HCT116 (cell line): Measurements from ENCODE around the gene ZNF181. TPM values are rescaled to one million over a fixed set of nuclear protein-coding genes. Genes with fewer than 3 reads are reported as not detected.
A peak's percentile ranks its signal among the peaks of the same experiment; 100 is the strongest.

Source experiments
- ATAC-seq: fragments of 200-7000 bp; cut with Tn5 transposase; 2 replicates; pipeline ENCODE4 v1.9.1; 2020; ENCODE audit warnings: mild to moderate bottlenecking, moderate library complexity
- BruUV-seq: library from RNA; stranded (reverse); fragments of 400-500 nt; replicated peaks from 2 replicates; lab custom pipeline; 2021; lab: Mats Ljungman, UMichigan
- CTCF ChIA-PET: fragments of 300-600 bp; sonication (Branson Sonifier 250); formaldehyde crosslinking; loops from one replicate; lab custom pipeline; 2021; ENCODE audit warnings: antibody characterized with exemption; lab: Charles Lee
- POLR2A ChIA-PET: fragments of 300-600, 350-600 bp; sonication (Branson Sonifier 250); formaldehyde crosslinking; loops from one replicate; lab custom pipeline; 2021; ENCODE audit warnings: antibody characterized with exemption; lab: Charles Lee
- RAD21 ChIA-PET, 2 experiments: fragments of 300-600 bp; sonication (Branson Sonifier 250); formaldehyde crosslinking; loops; one replicate each; lab custom pipeline; 2023; ENCODE audit warnings: low total read pairs in 2 of 2; ENCODE audit not compliant: uncharacterized antibody in 2 of 2, unreplicated experiment in 2 of 2, low non-redundant PET in 1 of 2; lab: Charles Lee
- DNase-seq: peaks from one replicate; pipeline ENCODE4 v3.0.0-alpha.2; 2010; ENCODE audit warnings: low read depth, low spot score
- H2AFZ ChIP-seq: fragments of 200-600 bp; shearing (Covaris generic), sonication (generic); 2 replicates; pipeline ENCODE4 v1.6.1; 2017; ENCODE audit warnings: low read depth, mixed run types, mixed read lengths, antibody characterized with exemption, low read length; ENCODE audit not compliant: poor library complexity, severe bottlenecking
- H3K27ac ChIP-seq: 2 replicates; pipeline ENCODE4 v1.5.1; 2012; ENCODE audit warnings: low read depth, low read length
- H3K27me3 ChIP-seq: fragments of 200-600 bp; sonication (generic); 2 replicates; pipeline ENCODE4 v1.6.1; 2016; ENCODE audit warnings: mixed run types, low read length, mixed read lengths; ENCODE audit not compliant: insufficient read depth
- H3K36me3 ChIP-seq, 2 experiments: fragments of 200-500 bp in 1 of 2; fragments of 200-600 bp in 1 of 2; sonication (Bioruptor generic) in 1 of 2; sonication (generic) in 1 of 2; 2 replicates each; pipeline versions ENCODE4 v1.5.1 to v1.6.1; 2014 to 2016; ENCODE audit warnings: low read length in 2 of 2, inconsistent platforms in 1 of 2, mixed read lengths in 1 of 2, mixed run types in 1 of 2; ENCODE audit not compliant: insufficient read depth in 2 of 2, control insufficient read depth in 1 of 2
- H3K4me1 ChIP-seq, 2 experiments: fragments of 200-600 bp in 1 of 2; sonication (generic) in 1 of 2; 2 replicates each; pipeline versions ENCODE4 v1.5.1 to v1.6.1; 2012 to 2017; ENCODE audit warnings: low read length in 2 of 2, inconsistent platforms in 1 of 2, mild to moderate bottlenecking in 1 of 2, mixed read lengths in 1 of 2, mixed run types in 1 of 2, moderate library complexity in 1 of 2; ENCODE audit not compliant: insufficient read depth in 2 of 2, control insufficient read depth in 1 of 2
- H3K4me2 ChIP-seq: fragments of 200-600 bp; sonication (generic); 2 replicates; pipeline ENCODE4 v1.6.1; 2017; ENCODE audit warnings: mixed run types, low read length, mixed read lengths
- H3K4me3 ChIP-seq, 2 experiments: fragments of 200-600 bp in 1 of 2; sonication (generic) in 1 of 2; replicated peaks in 1 of 2; 2 replicates each; pipeline ENCODE4 v1.5.1; 2011 to 2016; ENCODE audit warnings: low read length in 2 of 2, control low read depth in 1 of 2, low read depth in 1 of 2, mild to moderate bottlenecking in 1 of 2, mixed read lengths in 1 of 2, mixed run types in 1 of 2
- H3K79me2 ChIP-seq: fragments of 200-600 bp; sonication (generic); 2 replicates; pipeline ENCODE4 v1.6.1; 2017; ENCODE audit warnings: mild to moderate bottlenecking, mixed run types, low read length, moderate library complexity, mixed read lengths; ENCODE audit not compliant: insufficient read depth
- H3K9ac ChIP-seq: fragments of 200-600 bp; sonication (generic); 2 replicates; pipeline ENCODE4 v1.6.1; 2016; ENCODE audit warnings: low read length, mixed read lengths
- H3K9me2 ChIP-seq: fragments of 200-600 bp; sonication (generic), shearing (Covaris generic); 2 replicates; pipeline ENCODE4 v1.6.1; 2017; ENCODE audit warnings: mixed run types, mild to moderate bottlenecking, moderate library complexity; ENCODE audit not compliant: insufficient read depth
- H3K9me3 ChIP-seq, 2 experiments: fragments of 200-500 bp in 1 of 2; fragments of 200-600 bp in 1 of 2; sonication (Bioruptor generic) in 1 of 2; sonication (generic) in 1 of 2; 2 replicates each; pipeline ENCODE4 v1.6.1; 2014 to 2017; ENCODE audit warnings: low read length in 2 of 2, mixed read lengths in 2 of 2, inconsistent platforms in 1 of 2, low read depth in 1 of 2, mild to moderate bottlenecking in 1 of 2, mixed run types in 1 of 2, moderate library complexity in 1 of 2; ENCODE audit not compliant: control insufficient read depth in 1 of 2, insufficient read depth in 1 of 2
- H4K20me1 ChIP-seq: fragments of 200-600 bp; sonication (generic), shearing (Covaris generic); 2 replicates; pipeline ENCODE4 v1.6.1; 2017; ENCODE audit warnings: mixed run types, mild to moderate bottlenecking, moderate library complexity; ENCODE audit not compliant: insufficient read depth
- CBX3 ChIP-seq: IDR thresholded peaks from 2 replicates; pipeline ENCODE4 v1.6.1; 2012; ENCODE audit warnings: low read depth
- CEBPB ChIP-seq: IDR thresholded peaks from 2 replicates; pipeline ENCODE4 v1.6.1; 2012; ENCODE audit warnings: low read depth
- EGR1 ChIP-seq: IDR thresholded peaks from 2 replicates; pipeline ENCODE4 v1.6.1; 2012; ENCODE audit warnings: low read depth
- ELF1 ChIP-seq: IDR thresholded peaks from 2 replicates; pipeline ENCODE4 v1.6.1; 2012; ENCODE audit warnings: low read depth, borderline replicate concordance
- EZH2 ChIP-seq: fragments of 200-600 bp; sonication (generic); IDR thresholded peaks from 2 replicates; pipeline ENCODE4 v1.6.1; 2017; ENCODE audit warnings: antibody characterized with exemption, mixed run types
- FOSL1 ChIP-seq: IDR thresholded peaks from 2 replicates; pipeline ENCODE4 v1.6.1; 2012; ENCODE audit warnings: low read depth
- MAX ChIP-seq: IDR thresholded peaks from 2 replicates; pipeline ENCODE4 v1.6.1; 2012
- POLR2AphosphoS5 ChIP-seq: IDR thresholded peaks from 2 replicates; pipeline ENCODE4 v1.6.1; 2011; ENCODE audit warnings: mild to moderate bottlenecking, low read depth, low read length, moderate library complexity
- RAD21 ChIP-seq: IDR thresholded peaks from 2 replicates; pipeline ENCODE4 v1.6.1; 2012; ENCODE audit warnings: low read depth, mild to moderate bottlenecking
- REST ChIP-seq: IDR thresholded peaks from 2 replicates; pipeline ENCODE4 v1.6.1; 2012; ENCODE audit warnings: low read depth
- SP1 ChIP-seq: IDR thresholded peaks from 2 replicates; pipeline ENCODE4 v1.6.1; 2012; ENCODE audit warnings: low read depth
- SRF ChIP-seq: IDR thresholded peaks from 2 replicates; pipeline ENCODE4 v1.6.1; 2012; ENCODE audit warnings: low read depth
- YY1 ChIP-seq: IDR thresholded peaks from 2 replicates; pipeline ENCODE4 v1.6.1; 2011; ENCODE audit warnings: low read length, low read depth, moderate library complexity, mild to moderate bottlenecking; ENCODE audit not compliant: insufficient replicate concordance; ENCODE audit errors: extremely low read depth
- ZBTB33 ChIP-seq: IDR thresholded peaks from 2 replicates; pipeline ENCODE4 v1.6.1; 2011; ENCODE audit warnings: mild to moderate bottlenecking, low read length, moderate library complexity; ENCODE audit not compliant: insufficient replicate concordance; ENCODE audit errors: extremely low read depth
- ZNF274 ChIP-seq: fragments of 200-500 bp; sonication (Bioruptor generic); IDR thresholded peaks from 2 replicates; pipeline ENCODE4 v1.6.1; 2014; ENCODE audit warnings: mild to moderate bottlenecking, low read depth, low read length, inconsistent platforms
- intact Hi-C: fragments of 100-400 bp; cut with micrococcal nuclease; formaldehyde crosslinking; loops from 2 replicates; pipeline ENCODE4 v1.10.0; 2022
- total RNA-seq: library from RNA; stranded (reverse); gene quantifications from one replicate; pipeline ENCODE4 v1.2.1, GENCODE V29; 2021; ENCODE audit not compliant: unreplicated experiment
- TF ChIP-seq, protein P1 (sequence below), 3 experiments: fragments of 200-600 bp in 1 of 3; sonication (generic) in 1 of 3; IDR thresholded peaks in 2 of 3; conservative IDR thresholded peaks in 1 of 3; 2 replicates each; pipeline ENCODE4 v1.5.1; 2012 to 2017; ENCODE audit warnings: low read depth in 2 of 3, low read length in 2 of 3, antibody characterized with exemption in 1 of 3, borderline replicate concordance in 1 of 3, control low read depth in 1 of 3, mild to moderate bottlenecking in 1 of 3, mixed read lengths in 1 of 3, mixed run types in 1 of 3, moderate library complexity in 1 of 3; ENCODE audit not compliant: insufficient read depth in 1 of 3
- TF ChIP-seq, protein P2 (sequence below): IDR thresholded peaks from 2 replicates; pipeline ENCODE4 v1.6.1; 2012

Gene ZNF181
- total RNA-seq, 1 experiment from 2014 or later, result 4.0 TPM

DNA sequence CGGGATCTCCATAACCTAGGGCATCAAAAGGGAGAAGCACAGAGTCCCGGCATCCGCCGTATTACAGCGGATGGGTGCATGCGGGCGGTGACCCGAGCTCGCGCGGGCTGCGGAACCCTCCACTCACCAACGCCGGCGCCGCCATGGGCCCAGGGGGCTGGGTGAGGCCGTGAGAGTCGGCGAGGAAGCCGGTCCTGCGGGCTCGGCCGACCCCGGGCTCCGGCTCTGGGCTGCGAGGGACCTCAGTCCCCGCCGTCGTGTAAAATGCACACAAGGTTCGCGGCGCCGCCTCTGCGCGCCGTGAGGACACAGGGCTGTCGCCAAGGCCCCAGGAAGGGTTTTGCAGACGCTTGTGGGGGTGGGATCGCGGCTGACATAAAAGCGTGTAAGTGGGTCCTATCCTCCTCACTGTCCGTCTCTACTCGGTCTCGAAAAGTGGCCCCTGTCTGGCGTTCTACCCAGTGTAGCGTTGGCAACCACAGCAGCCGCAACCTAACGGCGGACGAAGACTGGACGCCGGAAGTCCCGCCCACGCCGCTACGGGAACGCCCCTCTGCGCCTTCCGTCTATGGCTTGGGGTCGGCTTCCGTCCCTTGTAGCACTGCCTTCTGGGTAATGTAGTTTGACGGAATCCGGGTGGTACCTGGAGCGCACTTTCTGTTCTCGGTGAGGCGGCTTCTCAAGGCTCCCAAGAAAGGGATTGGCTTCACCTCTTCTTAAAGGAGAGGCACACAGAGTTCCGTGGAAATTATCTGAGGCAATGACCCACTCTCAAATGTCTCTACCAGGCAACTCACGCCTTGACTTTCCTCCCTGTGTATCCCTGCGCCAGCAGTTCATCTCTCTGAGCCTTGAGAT is 38.9 kb downstream of the ZNF181 start, which contains the start of gene ZNF599 (continued):
- TF ChIP-seq, protein P1, sequence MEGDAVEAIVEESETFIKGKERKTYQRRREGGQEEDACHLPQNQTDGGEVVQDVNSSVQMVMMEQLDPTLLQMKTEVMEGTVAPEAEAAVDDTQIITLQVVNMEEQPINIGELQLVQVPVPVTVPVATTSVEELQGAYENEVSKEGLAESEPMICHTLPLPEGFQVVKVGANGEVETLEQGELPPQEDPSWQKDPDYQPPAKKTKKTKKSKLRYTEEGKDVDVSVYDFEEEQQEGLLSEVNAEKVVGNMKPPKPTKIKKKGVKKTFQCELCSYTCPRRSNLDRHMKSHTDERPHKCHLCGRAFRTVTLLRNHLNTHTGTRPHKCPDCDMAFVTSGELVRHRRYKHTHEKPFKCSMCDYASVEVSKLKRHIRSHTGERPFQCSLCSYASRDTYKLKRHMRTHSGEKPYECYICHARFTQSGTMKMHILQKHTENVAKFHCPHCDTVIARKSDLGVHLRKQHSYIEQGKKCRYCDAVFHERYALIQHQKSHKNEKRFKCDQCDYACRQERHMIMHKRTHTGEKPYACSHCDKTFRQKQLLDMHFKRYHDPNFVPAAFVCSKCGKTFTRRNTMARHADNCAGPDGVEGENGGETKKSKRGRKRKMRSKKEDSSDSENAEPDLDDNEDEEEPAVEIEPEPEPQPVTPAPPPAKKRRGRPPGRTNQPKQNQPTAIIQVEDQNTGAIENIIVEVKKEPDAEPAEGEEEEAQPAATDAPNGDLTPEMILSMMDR (IDR thresholded peaks at IDR 0.05 in 2 of 3, conservative IDR thresholded peaks at IDR 0.05 in 1 of 3; ENCODE audit: borderline replicate concordance in 1 of 3, insufficient read depth in 1 of 3, low read depth in 2 of 3, low read length in 2 of 3), result no peak
- peak; percentile 94 for TF ChIP-seq SP1
- TF ChIP-seq EZH2, result no peak

GRCh38 chr19:34773555-34773864 is 39.5 kb downstream of the ZNF181 start:
- intact Hi-C loops, result no loop called here
- no TSS peak for BruUV-seq
- ChIA-PET POLR2A (no interaction called here), RAD21 (no interaction called here), CTCF (no interaction called here)
- Histone ChIP-seq H3K36me3 (no peaks in the 10 kb centered on the region), H3K4me1 (peaks cover 0 to 10% of the 10 kb centered on the region in 2 experiments; a peak in 1 of 4 replicates), H3K79me2 (no peaks in the 10 kb centered on the region), H3K9me3 (peaks cover 7 to 8% of the 10 kb centered on the region in 2 experiments; a peak in 2 of 4 replicates), H3K4me3 (peak overlapping the region; percentile 66), H3K27ac (no peak overlapping the region), H3K4me2 (peak overlapping the region; percentile 86), H3K9ac (no peak overlapping the region), H3K9me2 (no peaks in the 10 kb centered on the region), H4K20me1 (no peaks in the 10 kb centered on the region), H2AFZ (peak overlapping the region; percentile 86), H3K27me3 (no peaks in the 10 kb centered on the region)
- no peak for DNase-seq
- ATAC-seq, result no peak
- TF ChIP-seq CEBPB, result no peak
- no peak for TF ChIP-seq SRF
- TF ChIP-seq ZBTB33, result no peak
- TF ChIP-seq ZNF274, result no peak
- TF ChIP-seq SP1, result no peak
- no peak for TF ChIP-seq YY1
- no peak for TF ChIP-seq RAD21
- no peak for TF ChIP-seq EGR1
- TF ChIP-seq MAX, result no peak
- TF ChIP-seq CBX3, result no peak
- no peak for TF ChIP-seq POLR2AphosphoS5
- no peak for TF ChIP-seq REST
- no peak for TF ChIP-seq EZH2
- TF ChIP-seq, protein P2, sequence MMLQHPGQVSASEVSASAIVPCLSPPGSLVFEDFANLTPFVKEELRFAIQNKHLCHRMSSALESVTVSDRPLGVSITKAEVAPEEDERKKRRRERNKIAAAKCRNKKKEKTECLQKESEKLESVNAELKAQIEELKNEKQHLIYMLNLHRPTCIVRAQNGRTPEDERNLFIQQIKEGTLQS, result no peak
- TF ChIP-seq ELF1, result no peak
- TF ChIP-seq FOSL1, result no peak
